Neural cell (in vitro differentiated cells): Measurements from ENCODE around the gene SAMD15. TPM values are rescaled to one million over a fixed set of nuclear protein-coding genes. Genes with fewer than 3 reads are reported as not detected.

Experiments used
- H2AFZ ChIP-seq: fragments of 200-600, 300-800 bp; sonication (generic), shearing (Covaris generic); 2 replicates; pipeline ENCODE4 v1.6.0; 2014; ENCODE audit warnings: low read depth, mild to moderate bottlenecking, antibody characterized with exemption, low read length, moderate library complexity
- H3F3A ChIP-seq: fragments of 200-600 bp; shearing (Covaris generic); 2 replicates; pipeline ENCODE4 v1.6.1; 2016; ENCODE audit warnings: mild to moderate bottlenecking, moderate library complexity, mixed read lengths, antibody characterized with exemption, low read length; ENCODE audit not compliant: insufficient read depth, poor library complexity, severe bottlenecking
- H3K27ac ChIP-seq: fragments of 200-600, 300-800 bp; sonication (generic), shearing (Covaris generic); 2 replicates; pipeline ENCODE4 v1.5.1; 2014; ENCODE audit warnings: mild to moderate bottlenecking, low read length, moderate library complexity
- H3K27me3 ChIP-seq: fragments of 300-800, 200-600 bp; sonication (generic), shearing (Covaris generic); 2 replicates; pipeline ENCODE4 v1.6.0; 2014; ENCODE audit warnings: mild to moderate bottlenecking, low read depth, low read length, moderate library complexity; ENCODE audit not compliant: insufficient read depth
- H3K36me3 ChIP-seq: fragments of 300-800, 200-600 bp; sonication (generic), shearing (Covaris generic); 2 replicates; pipeline ENCODE4 v1.5.1; 2014; ENCODE audit warnings: mild to moderate bottlenecking, antibody characterized with exemption, low read length, moderate library complexity; ENCODE audit not compliant: insufficient read depth
- H3K4me2 ChIP-seq: fragments of 300-800, 200-600 bp; sonication (generic), shearing (Covaris generic); 2 replicates; pipeline ENCODE4 v1.6.0; 2014; ENCODE audit warnings: mild to moderate bottlenecking, low read length
- H3K4me3 ChIP-seq: fragments of 300-800, 200-600 bp; sonication (generic), shearing (Covaris generic); 2 replicates; pipeline ENCODE4 v1.5.1; 2014; ENCODE audit warnings: mild to moderate bottlenecking, low read length, moderate library complexity
- H3K79me2 ChIP-seq: fragments of 200-600 bp; shearing (Covaris generic); replicated peaks from 2 replicates; pipeline ENCODE4 v1.6.0; 2014; ENCODE audit warnings: mild to moderate bottlenecking, low read length, moderate library complexity; ENCODE audit not compliant: insufficient read depth
- H3K9ac ChIP-seq: fragments of 300-800, 200-600 bp; sonication (generic), shearing (Covaris generic); 2 replicates; pipeline ENCODE4 v1.6.1; 2016; ENCODE audit warnings: mild to moderate bottlenecking, low read length, mixed read lengths
- H3K9me2 ChIP-seq: fragments of 200-600 bp; shearing (Covaris generic); 2 replicates; pipeline ENCODE4 v1.6.1; 2016; ENCODE audit warnings: mild to moderate bottlenecking, low read length, mixed read lengths; ENCODE audit not compliant: insufficient read depth
- H3K9me3 ChIP-seq: fragments of 200-600, 300-800 bp; sonication (generic), shearing (Covaris generic); 2 replicates; pipeline ENCODE4 v1.6.1; 2016; ENCODE audit warnings: mild to moderate bottlenecking, mixed run types, low read length, moderate library complexity, mixed read lengths
- H4K20me1 ChIP-seq: fragments of 200-600 bp; shearing (Covaris generic); 2 replicates; pipeline ENCODE4 v1.6.1; 2016; ENCODE audit warnings: mild to moderate bottlenecking, mixed run types; ENCODE audit not compliant: insufficient read depth
- CTCF ChIP-seq: fragments of 450-650 bp; IDR thresholded peaks from 2 replicates; pipeline ENCODE4 v1.5.1; 2014; ENCODE audit warnings: antibody characterized with exemption, mild to moderate bottlenecking, moderate library complexity; ENCODE audit not compliant: poor library complexity, severe bottlenecking
- EP300 ChIP-seq: fragments of 450-650 bp; conservative IDR thresholded peaks from 2 replicates; pipeline ENCODE4 v1.6.1; 2014; ENCODE audit warnings: antibody characterized with exemption, mild to moderate bottlenecking, moderate library complexity; ENCODE audit not compliant: poor library complexity, severe bottlenecking
- EZH2 ChIP-seq: fragments of 200-600, 300-800 bp; shearing (Covaris generic), sonication (generic); IDR thresholded peaks from 2 replicates; pipeline ENCODE4 v1.6.1; 2014; ENCODE audit warnings: antibody characterized with exemption, low read length, borderline replicate concordance, mild to moderate bottlenecking; ENCODE audit not compliant: insufficient read depth, poor library complexity, severe bottlenecking
- MXI1 ChIP-seq: fragments of 450-650 bp; conservative IDR thresholded peaks from 2 replicates; pipeline ENCODE4 v1.6.1; 2014; ENCODE audit warnings: antibody characterized with exemption, mild to moderate bottlenecking; ENCODE audit not compliant: poor library complexity, severe bottlenecking
- POLR2AphosphoS5 ChIP-seq: IDR thresholded peaks from 2 replicates; pipeline ENCODE4 v1.6.1; 2012
- RAD21 ChIP-seq: fragments of 450-650 bp; conservative IDR thresholded peaks from 2 replicates; pipeline ENCODE4 v1.6.1; 2014; ENCODE audit warnings: antibody characterized with exemption, mild to moderate bottlenecking, moderate library complexity
- SMC3 ChIP-seq: fragments of 450-650 bp; conservative IDR thresholded peaks from 2 replicates; pipeline ENCODE4 v1.6.1; 2014; ENCODE audit warnings: antibody characterized with exemption, mild to moderate bottlenecking, moderate library complexity; ENCODE audit not compliant: poor library complexity
- TAF1 ChIP-seq: IDR thresholded peaks from 2 replicates; pipeline ENCODE4 v1.6.1; 2012; ENCODE audit warnings: low read depth
- polyA minus RNA-seq: library from RNA; depleted of rRNA, polyadenylated mRNA; stranded (reverse); fragments of >200 nt; gene quantifications from 2 replicates; pipeline ENCODE4 v1.2.3, GENCODE V29; 2014
- polyA plus RNA-seq: library from polyadenylated mRNA; depleted of rRNA; stranded (reverse); fragments of >200 nt; gene quantifications from 2 replicates; pipeline ENCODE4 v1.2.3, GENCODE V29; 2014
- TF ChIP-seq, protein P1 (sequence below): IDR thresholded peaks from 2 replicates; pipeline ENCODE4 v1.6.1; 2012; ENCODE audit warnings: borderline replicate concordance

The SAMD15 gene
- polyA plus RNA-seq (2.8 and 5.8 TPM in 2 replicates), polyA minus RNA-seq (12.7 and 13.3 TPM in 2 replicates)

DNA sequence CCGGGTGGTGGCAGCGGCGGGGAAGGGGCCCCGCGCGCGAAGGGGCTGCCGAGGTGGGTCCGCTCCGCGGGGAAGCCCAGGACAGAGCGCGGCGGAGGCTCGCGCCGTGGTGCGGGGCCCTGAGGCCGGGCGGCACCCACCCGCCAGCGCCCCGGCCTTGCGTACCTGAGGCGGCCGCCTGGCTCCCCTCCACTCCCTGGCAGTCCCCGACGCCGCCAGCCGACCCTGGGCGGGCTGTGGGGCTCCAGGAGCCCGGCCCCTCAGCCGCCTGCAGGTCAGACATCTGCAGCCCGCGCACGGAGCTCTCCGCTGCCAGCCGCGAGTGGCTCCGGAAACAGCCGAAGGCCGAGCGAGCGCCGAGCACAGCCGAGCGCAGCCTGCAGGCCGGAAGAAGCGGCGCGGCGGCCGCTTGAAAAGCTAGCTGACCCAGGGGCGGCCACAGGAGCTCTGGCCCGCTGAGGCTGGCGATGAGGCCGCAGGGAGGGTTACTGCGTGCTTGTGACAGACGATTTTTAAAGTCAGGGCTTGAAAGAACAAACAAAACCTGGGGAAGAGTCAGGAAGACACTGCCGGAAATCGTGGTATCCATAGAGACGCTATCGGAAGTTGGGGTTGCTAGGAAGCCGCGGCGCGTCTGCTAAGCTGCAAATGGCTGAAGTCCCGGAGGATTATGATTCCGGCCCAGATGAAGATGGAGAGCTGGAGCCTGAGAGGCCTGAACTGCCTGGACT, at the start of gene SAMD15, which contains the start of gene TMED8:
Gene SAMD15 (plus strand): TSS at position 609 of the 731 bp plus-strand sequence. CDS start 40 bp downstream, at position 649.
Gene TMED8 (minus strand): TSS at position 324 of the 731 bp plus-strand sequence. CDS start 41 bp downstream, at position 283.
- peak within 1 kb of the TSS; percentile 95 for H2AFZ ChIP-seq
- H3K4me3 ChIP-seq, result peak within 1 kb of the TSS; percentile 92
- H3K9ac ChIP-seq, result peak within 1 kb of the TSS; percentile 90
- no peaks in the 10 kb centered on the region for H4K20me1 ChIP-seq
- H3K27ac ChIP-seq, result peak within 1 kb of the TSS; percentile 93
- TF ChIP-seq TAF1 (peak; percentile 86), EZH2 (no peak), CTCF (peak; percentile 76), POLR2AphosphoS5 (peak; percentile 67), EP300 (no peak), SMC3 (peak; percentile 48), RAD21 (no peak), MXI1 (peak; percentile 93)
- TF ChIP-seq, protein P1, sequence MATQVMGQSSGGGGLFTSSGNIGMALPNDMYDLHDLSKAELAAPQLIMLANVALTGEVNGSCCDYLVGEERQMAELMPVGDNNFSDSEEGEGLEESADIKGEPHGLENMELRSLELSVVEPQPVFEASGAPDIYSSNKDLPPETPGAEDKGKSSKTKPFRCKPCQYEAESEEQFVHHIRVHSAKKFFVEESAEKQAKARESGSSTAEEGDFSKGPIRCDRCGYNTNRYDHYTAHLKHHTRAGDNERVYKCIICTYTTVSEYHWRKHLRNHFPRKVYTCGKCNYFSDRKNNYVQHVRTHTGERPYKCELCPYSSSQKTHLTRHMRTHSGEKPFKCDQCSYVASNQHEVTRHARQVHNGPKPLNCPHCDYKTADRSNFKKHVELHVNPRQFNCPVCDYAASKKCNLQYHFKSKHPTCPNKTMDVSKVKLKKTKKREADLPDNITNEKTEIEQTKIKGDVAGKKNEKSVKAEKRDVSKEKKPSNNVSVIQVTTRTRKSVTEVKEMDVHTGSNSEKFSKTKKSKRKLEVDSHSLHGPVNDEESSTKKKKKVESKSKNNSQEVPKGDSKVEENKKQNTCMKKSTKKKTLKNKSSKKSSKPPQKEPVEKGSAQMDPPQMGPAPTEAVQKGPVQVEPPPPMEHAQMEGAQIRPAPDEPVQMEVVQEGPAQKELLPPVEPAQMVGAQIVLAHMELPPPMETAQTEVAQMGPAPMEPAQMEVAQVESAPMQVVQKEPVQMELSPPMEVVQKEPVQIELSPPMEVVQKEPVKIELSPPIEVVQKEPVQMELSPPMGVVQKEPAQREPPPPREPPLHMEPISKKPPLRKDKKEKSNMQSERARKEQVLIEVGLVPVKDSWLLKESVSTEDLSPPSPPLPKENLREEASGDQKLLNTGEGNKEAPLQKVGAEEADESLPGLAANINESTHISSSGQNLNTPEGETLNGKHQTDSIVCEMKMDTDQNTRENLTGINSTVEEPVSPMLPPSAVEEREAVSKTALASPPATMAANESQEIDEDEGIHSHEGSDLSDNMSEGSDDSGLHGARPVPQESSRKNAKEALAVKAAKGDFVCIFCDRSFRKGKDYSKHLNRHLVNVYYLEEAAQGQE, result peak; percentile 18
- peak within 1 kb of the TSS; percentile 96 for H3K4me2 ChIP-seq
- H3K79me2 ChIP-seq, result peaks cover 11% of the 10 kb centered on the region
- H3K9me2 ChIP-seq, result no peaks in the 10 kb centered on the region
- H3K27me3 ChIP-seq, result no peaks in the 10 kb centered on the region
- no peaks in the 10 kb centered on the region for H3F3A ChIP-seq
- H3K36me3 ChIP-seq, result no peaks in the 10 kb centered on the region
- no peaks in the 10 kb centered on the region for H3K9me3 ChIP-seq

DNA sequence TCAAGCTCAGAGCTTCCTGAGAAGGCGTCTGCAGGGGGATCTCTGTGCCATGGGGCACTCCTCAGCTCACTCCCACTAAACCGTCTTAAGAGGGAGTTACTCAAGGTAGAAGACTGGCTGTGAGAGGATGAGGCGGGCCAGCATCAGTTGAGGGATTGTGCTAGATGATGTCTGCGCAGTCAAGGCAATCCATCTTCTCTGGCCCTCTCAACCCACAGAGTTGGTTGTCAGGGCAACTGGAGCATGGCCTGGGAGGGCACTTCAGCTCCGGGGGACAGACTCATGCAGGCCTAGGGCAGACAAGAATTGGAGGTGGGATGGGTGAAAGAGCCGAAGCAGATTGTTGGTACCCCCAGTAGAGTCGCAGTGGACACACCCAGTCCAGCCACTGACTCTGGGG, 47.3 kb upstream of the SAMD15 start:
- Histone ChIP-seq H3K9me3 (no peaks in the 10 kb centered on the region), H3K9ac (no peak overlapping the region), H2AFZ (no peak overlapping the region), H3K4me3 (no peak overlapping the region), H3K9me2 (no peaks in the 10 kb centered on the region), H3K36me3 (no peaks in the 10 kb centered on the region), H3K27ac (no peak overlapping the region), H3K27me3 (no peaks in the 10 kb centered on the region), H3F3A (no peaks in the 10 kb centered on the region), H4K20me1 (no peaks in the 10 kb centered on the region), H3K4me2 (no peak overlapping the region), H3K79me2 (no peaks in the 10 kb centered on the region)
- TF ChIP-seq TAF1 (no peak), MXI1 (no peak), EZH2 (no peak), RAD21 (no peak)
- TF ChIP-seq, protein P1, result no peak
